ENCODE data around the gene CCDC91.
"Not testable (repeated sequence)": the region's sequence is repeated elsewhere in the genome, so short reads cannot be mapped to it uniquely, and the experiment has no call there.

CCDC91 gene

GRCh38 chr12:28172434-28173030 is 17.7 kb upstream of the CCDC91 start:
- DNase-seq (ENCODE audit: insufficient read length, low spot score) = peak; percentile 7
- no peak for TF ChIP-seq POLR2A (IDR thresholded peaks at IDR 0.05; ENCODE audit: low read depth, low read length)
- FAIRE-seq = peak; percentile 98

DNA sequence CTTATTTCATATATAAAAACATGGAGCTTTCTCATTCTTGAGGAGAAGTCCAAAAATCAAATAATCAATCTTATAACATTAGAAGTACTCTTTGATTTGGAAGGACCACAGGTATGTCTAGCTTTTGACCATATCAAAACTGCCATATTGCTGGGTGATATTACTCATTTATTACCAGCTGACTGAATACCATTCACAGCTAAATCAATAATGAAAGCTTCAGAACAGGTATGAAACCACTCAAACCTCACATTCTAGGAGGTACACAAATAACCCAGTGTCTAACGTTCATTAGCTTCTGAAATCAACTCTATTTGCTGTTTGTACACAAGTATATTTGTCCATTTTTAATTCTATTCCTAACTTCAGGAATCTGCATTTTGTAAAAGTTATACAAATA is 16.8 kb upstream of the CCDC91 start:
- FAIRE-seq (no peak), DNase-seq (ENCODE audit: insufficient read length, low spot score) (no peak)
- no peak for TF ChIP-seq POLR2A (IDR thresholded peaks at IDR 0.05; ENCODE audit: low read depth, low read length)

- DNase-seq (ENCODE audit: insufficient read length, low spot score) (no peak), FAIRE-seq (peak; percentile 11)
- no peak for TF ChIP-seq POLR2A (IDR thresholded peaks at IDR 0.05; ENCODE audit: low read depth, low read length)
These were observed 15.1 kb upstream of the CCDC91 start for GRCh38 chr12:28175098-28175589.

DNA sequence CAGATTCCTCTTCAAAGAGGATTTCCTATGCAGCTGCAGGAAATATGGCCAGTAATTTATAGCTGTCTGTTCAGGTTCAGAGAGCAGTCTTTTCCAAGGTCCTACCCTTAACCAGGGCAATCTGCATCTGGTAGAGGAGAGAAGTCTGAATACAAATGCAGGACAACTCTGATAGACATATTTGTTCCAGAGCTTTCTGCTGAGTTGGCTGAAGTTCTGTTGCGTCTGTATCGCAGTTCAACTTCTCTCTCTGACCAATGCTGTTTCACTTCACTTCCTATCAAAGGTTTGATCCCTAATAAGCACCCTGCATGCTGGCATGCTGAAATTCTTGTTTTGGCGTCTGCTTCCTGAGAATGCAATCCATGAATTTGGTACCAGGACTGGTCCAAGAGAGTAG is 14.0 kb upstream of the CCDC91 start:
- FAIRE-seq (no peak), DNase-seq (ENCODE audit: insufficient read length, low spot score) (no peak)
- no peak for TF ChIP-seq POLR2A (IDR thresholded peaks at IDR 0.05; ENCODE audit: low read depth, low read length)

GRCh38 chr12:28177461-28177860 is 12.8 kb upstream of the CCDC91 start:
- no peak for FAIRE-seq
- DNase-seq (ENCODE audit: insufficient read length, low spot score) = no peak
- TF ChIP-seq POLR2A (IDR thresholded peaks at IDR 0.05; ENCODE audit: low read depth, low read length) = no peak

GRCh38 chr12:28177905-28178304 is 12.4 kb upstream of the CCDC91 start:
- DNase-seq (ENCODE audit: insufficient read length, low spot score) (no peak), FAIRE-seq (no peak)
- no peak for TF ChIP-seq POLR2A (IDR thresholded peaks at IDR 0.05; ENCODE audit: low read depth, low read length)

DNA sequence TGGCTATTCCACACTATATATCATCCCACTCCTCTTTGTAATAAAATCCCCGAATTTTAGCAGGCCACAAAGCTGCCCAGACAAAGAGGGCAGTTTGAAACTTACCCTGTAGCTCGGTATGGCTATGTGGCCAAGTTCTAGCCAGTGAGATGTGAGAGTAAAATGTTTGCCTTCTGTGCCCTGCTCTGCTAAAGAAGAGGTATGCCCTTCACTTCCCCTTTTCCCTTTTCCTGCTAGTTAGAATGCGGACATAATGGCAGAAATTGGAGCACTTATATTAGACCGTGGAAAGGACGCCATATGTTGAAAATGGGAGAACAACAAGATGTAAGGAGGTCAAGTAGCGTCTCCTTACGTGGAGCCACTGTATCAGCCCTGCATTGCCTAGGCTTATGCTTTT is 11.5 kb upstream of the CCDC91 start:
- no peak for DNase-seq (ENCODE audit: insufficient read length, low spot score)
- FAIRE-seq = no peak
- no peak for TF ChIP-seq POLR2A (IDR thresholded peaks at IDR 0.05; ENCODE audit: low read depth, low read length)

DNA sequence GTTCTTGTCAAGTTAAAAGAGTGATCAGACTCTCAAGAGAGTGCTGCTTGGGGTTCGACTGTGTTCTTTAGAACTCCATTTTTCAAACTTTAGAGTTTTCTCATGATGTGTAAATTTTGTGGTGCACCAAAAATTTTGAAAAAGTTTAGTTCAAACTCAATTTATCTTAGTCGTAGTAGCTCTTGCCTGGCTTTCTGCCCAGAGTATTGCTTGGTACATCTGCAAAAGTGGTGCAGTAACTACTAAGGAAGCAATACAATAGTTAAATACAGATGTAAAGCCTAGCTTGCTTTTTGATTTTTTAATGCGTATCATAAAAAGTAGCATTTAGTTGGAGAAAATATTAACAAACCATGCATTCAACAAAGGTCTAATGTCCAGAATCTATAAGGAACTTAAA is 9.5 kb upstream of the CCDC91 start:
- no peak for DNase-seq (ENCODE audit: insufficient read length, low spot score)
- TF ChIP-seq POLR2A (IDR thresholded peaks at IDR 0.05; ENCODE audit: low read depth, low read length) = no peak
- no peak for FAIRE-seq

GRCh38 chr12:28184375-28184774 is 5.9 kb upstream of the CCDC91 start:
- DNase-seq (ENCODE audit: insufficient read length, low spot score) = no peak
- no peak for FAIRE-seq
- no peak for TF ChIP-seq POLR2A (IDR thresholded peaks at IDR 0.05; ENCODE audit: low read depth, low read length)

DNA sequence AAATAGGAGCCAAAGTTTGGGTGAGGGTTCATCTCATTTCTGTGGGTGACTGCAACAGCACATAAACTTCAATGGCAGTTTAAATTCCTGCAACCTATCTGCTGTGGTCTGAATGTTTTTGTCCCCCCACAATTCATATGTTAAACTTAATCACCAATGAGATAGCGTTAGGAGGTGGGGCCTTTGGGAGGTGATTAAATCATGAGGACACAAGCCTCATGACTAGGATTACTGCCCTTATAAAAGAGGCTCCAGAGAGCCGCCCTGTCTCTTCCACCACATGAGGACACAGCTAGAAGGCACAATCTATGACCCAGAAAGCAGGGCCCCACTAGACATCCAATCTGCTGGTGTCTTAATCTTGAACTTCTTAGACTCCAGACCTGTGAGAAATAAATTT is 3.8 kb upstream of the CCDC91 start:
- no peak for TF ChIP-seq POLR2A (IDR thresholded peaks at IDR 0.05; ENCODE audit: low read depth, low read length)
- FAIRE-seq (no peak), DNase-seq (ENCODE audit: insufficient read length, low spot score) (no peak)

DNA sequence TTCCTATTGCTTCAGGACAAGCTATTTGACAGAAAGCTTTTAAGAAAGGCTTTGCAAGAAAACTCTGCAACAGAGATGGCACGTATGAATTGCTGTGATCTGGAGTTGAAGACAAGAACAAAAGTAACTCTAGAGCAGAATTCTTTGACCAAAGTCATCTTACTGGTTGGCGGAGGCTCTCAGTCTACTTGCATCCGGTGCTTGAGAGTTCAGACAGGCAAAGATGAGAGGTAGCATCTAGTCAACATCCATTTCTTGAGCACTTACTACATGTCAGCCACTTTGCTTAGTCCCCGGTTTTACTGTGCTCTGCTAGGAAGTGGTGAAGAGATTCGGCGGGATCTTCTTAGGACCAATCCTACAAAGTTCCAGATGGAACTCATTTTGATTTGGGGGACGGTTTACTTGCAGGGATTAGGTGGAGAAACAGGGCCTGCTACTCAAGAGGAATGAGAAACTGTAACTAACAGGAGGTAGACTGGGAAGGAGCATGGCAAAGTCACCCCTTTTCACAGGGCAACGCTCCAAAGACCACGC is 404 bp upstream of the CCDC91 start:
- no peak for TF ChIP-seq POLR2A (IDR thresholded peaks at IDR 0.05; ENCODE audit: low read depth, low read length)
- DNase-seq (ENCODE audit: insufficient read length, low spot score) = no peak
- no peak for FAIRE-seq

- DNase-seq (ENCODE audit: insufficient read length, low spot score) (peak; percentile 40), FAIRE-seq (peak; percentile 81)
These were observed 1.1 kb downstream of the CCDC91 start for GRCh38 chr12:28191051-28192048.

DNA sequence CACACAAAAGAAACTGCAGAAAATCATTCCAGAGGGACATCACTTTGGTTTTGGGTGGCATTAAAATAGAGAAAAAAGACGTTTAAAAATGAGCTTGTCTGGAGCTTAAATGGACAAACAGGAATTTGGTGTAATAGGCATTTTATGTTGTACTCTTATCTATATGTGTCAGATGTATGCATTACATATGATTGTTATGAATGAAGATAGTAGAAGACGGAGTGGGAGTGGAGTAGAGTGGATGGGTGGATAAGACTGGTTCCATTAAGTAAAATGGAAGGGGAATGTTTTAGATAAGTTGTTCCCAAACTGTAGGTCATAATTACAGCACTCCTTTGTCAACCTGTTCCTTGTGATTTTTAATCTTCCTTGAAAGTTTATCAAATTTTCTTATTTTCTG is 1.9 kb downstream of the CCDC91 start:
- TF ChIP-seq POLR2A (IDR thresholded peaks at IDR 0.05; ENCODE audit: low read depth, low read length) = no peak
- DNase-seq (ENCODE audit: insufficient read length, low spot score) = no peak
- no peak for FAIRE-seq

More at GRCh38 chr12:28191051-28192048, 1.1 kb downstream of the CCDC91 start:
- TF ChIP-seq POLR2A (IDR thresholded peaks at IDR 0.05; ENCODE audit: low read depth, low read length) = no peak

DNA sequence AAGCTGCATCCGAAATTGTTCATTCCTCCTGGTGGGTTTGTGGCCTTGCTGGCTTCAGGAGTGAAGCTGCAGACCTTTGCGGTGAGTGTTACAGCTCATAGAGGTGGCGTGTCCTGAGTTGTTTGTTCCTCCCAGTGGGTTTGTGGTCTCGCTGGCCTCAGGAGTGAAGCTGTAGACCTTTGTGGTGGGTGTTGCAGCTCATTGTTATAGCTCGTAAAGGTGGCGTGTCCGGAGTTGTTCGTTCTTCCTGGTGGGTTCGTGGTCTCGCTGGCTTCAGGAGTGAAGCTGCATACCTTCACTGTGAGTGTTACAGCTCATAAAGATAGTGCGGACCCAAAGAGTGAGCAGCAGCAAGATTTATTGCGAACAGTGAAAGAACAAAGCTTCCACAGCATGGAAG is 4.4 kb downstream of the CCDC91 start:
- not testable (repeated sequence) for DNase-seq (ENCODE audit: insufficient read length, low spot score); FAIRE-seq

GRCh38 chr12:28201136-28201535 is 10.9 kb downstream of the CCDC91 start:
- not testable (repeated sequence) for FAIRE-seq; DNase-seq (ENCODE audit: insufficient read length, low spot score)
